RKO (cell line): Measurements from ENCODE around the gene FAM43B.
A peak's percentile ranks its signal among the peaks of the same experiment; 100 is the strongest.
"Not testable (repeated sequence)": the region's sequence is repeated elsewhere in the genome, so short reads cannot be mapped to it uniquely, and the experiment has no call there.

Source experiments
- DNase-seq: peaks from one replicate; pipeline ENCODE4 v3.0.0-alpha.2; 2016; ENCODE audit warnings: low spot score

Gene FAM43B, protein sequence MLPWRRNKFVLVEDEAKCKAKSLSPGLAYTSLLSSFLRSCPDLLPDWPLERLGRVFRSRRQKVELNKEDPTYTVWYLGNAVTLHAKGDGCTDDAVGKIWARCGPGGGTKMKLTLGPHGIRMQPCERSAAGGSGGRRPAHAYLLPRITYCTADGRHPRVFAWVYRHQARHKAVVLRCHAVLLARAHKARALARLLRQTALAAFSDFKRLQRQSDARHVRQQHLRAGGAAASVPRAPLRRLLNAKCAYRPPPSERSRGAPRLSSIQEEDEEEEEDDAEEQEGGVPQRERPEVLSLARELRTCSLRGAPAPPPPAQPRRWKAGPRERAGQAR

DNA sequence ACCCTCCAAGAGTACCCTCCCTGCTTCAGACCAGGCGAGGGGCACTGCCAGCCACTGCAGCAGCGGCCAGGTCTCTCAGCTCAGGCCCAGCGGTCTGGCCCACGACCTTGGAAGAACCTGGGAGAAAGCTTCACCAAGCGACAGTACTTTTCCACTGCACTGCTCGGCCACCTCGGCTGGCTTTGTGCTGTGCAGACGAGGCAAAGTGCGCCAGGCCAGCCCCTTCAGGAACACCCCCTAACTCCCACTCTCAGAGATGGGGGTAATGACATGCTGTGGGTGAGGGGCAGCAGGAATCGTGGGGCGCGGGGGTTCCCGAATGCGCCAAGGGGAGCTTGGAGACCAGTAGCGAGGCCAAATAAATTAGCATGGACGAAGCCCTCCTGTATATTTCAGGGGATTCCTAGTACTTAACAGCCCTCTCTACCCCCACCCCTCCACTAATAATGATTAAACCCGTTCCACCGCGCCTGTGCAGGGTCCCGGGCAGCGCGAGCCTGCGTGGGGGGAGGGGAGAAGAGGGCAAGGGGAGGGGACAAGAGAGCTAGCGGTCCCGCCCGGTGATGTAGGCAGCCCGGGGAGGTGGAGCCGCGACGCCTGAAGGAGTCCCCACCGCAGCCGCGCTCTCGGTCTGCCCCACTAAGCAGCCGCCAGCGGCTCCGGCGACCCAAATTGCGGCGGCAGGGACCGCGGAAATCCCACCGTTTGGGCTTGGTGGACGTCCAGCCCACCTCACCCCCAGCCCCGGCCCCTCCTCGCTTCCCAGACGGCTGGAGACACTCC lies at the start of gene FAM43B:
FAM43B (plus strand) TSS at position 629 of the 783 bp plus-strand sequence. CDS start 401 bp downstream, outside the sequence.
- DNase-seq = no peak

DNA sequence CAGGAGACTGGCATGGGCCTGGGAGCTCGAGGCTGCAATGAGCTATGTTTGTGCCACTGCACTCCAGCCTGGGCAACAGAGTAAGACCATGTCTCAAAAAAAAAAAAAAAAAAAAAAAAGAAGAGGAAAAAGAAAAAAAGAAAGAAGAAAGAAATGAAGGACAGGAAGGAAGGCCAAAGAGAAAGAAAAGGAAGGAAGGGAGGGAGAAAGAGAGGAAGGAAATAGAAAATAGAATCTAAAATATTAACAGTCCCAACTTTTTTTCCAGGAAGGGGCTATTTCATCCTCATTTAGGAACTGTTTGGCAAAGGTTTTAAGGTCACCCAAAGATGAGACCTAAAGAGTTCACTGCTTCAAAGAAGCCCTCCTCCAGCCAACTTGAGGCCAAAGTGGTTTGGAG lies 46.9 kb upstream of the FAM43B start:
- no peak for DNase-seq

DNA sequence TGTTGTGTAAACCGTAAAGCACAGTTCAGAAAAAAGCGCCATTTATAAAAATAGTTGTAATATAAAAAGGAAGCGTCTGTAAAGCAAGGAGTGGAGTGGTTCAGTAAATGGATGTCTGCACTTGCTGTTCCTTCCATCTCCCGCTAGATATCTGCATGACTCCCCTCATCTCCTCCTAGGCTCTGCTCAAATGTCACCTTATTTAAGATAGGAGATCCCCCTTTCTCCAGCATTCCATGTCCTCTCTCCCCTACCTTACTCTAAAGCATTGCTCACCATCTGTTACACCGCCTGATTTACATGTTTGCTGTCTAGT lies 45.2 kb upstream of the FAM43B start:
- DNase-seq = no peak

DNA sequence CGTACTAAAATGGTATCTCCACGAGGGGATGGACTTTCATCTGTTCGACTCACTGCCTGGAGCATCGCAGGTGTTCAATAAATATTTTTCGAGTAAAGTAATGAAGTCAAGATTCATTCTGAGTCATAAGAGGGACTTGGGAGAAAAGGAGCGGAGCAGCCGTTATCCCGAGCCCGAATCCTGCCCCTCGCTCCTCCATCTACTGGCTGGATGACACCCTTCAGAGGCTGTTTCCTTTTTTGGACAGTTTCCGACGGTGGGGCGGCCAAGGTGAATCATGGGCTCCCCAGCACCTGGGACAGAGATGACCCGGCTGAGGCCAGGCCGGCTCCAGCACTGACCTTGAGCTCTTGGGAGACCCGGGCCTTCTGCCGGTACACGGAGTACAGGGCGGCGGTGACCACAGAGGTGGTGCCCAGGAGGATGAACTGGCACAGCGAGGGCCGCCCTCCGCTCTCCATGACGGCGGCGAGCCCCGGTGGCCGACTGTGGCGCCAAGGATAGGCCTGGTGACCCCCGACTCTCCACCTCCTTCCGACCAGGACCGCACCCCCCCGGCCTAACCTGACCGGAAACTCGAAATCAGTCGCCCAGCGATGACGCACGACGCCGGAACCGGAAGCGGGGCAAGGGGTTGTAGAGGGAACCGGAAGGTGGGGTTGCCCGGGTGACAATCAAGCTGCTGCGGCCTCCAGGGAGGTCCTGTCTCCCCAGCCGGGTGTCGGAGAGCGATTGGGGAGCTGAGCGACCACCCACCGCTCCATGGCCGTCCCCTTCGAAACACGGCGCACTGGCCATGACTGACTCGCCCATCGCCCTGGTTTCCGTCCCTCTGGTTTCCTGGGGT lies 44.6 kb upstream of the FAM43B start, which contains the start of gene MUL1:
MUL1 (minus strand) TSS at position 588 of the 847 bp plus-strand sequence; CDS start at position 461, 127 bp downstream.
- DNase-seq = peak; percentile 95

DNA sequence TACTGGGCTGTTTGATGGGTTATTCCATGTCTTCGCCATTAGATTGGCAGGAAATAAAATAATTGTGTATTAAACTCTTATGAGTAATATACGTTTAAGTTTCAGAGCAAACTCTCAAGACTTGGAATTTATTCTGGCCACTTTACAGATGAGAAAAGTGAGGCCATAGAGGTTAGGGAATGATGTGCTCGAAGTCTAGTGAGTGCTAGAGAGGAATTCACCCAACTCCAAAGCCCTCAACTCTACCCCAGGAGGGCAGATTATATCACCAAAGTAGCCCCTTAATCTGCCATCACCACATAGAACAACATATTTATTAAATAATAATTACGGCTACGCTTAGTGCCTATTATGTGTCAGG lies 44.0 kb upstream of the FAM43B start:
- no peak for DNase-seq

GRCh38 chr1:20511518-20512428 lies 40.6 kb upstream of the FAM43B start:
- DNase-seq = no peak

- DNase-seq = not testable (repeated sequence)
These were observed 32.6 kb upstream of the FAM43B start for GRCh38 chr1:20519609-20520262.

GRCh38 chr1:20521960-20522861 lies 30.2 kb upstream of the FAM43B start:
- peak; percentile 82 for DNase-seq

GRCh38 chr1:20526267-20526666 lies 26.1 kb upstream of the FAM43B start:
- DNase-seq = no peak

DNA sequence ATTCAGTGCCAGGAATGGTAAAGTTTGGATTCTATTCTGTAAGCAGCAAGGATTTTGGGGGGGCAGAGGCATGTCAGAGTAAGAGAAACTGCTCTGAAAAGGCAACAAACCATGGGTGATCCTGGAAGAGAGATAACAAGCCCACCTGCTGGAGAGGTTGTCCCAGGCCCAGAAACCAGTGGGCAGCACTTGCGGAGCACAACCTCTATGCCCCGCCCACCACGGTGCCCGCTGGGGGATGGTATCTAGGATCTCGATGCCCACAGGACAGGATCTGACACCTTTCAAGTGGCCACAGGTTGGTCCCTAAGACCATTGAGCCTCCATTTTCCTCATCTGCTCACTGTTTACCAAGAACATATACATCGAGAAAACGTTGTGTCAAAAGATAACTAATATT lies 24.2 kb upstream of the FAM43B start:
- DNase-seq = no peak

GRCh38 chr1:20530306-20530705 lies 22.1 kb upstream of the FAM43B start:
- no peak for DNase-seq

DNA sequence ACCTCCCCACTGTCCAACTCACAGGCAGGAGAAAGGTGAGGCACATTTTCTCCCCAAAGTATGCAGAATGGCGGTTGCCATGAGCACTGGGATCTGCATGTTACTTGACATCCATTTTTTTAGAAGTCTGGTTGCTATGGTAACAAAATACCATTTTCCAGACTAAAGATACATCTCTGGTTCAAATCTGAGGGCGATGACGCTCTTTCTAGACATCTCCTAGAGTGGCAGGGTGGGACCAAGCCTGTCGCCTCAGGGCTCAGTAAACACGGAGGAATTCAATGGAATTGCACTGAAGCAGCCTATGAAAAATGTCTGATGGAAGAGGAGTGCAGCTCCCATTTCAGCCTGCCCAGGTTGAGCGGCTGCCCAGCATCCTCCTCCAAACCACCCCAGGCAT lies 21.5 kb upstream of the FAM43B start:
- DNase-seq = no peak

DNA sequence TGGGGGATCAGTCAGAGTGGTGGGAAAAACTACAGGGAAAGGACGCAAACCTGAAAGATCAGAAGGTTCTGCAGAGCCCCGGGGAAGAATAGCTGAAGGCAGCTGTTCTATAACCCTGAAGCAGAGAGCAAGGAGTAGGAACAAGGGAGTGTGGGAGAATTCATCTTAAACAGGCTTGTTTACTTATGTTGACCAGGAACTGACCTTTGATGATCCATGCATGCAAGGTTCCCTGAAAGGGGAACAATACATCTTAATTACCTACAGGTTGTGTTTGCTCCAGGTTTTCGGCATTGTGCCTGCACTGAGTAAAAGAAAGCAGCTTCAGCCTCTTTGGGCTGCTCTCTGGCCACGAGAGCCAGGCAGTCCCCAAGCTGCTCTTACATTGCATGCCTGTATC lies 18.7 kb upstream of the FAM43B start:
- DNase-seq = no peak

DNA sequence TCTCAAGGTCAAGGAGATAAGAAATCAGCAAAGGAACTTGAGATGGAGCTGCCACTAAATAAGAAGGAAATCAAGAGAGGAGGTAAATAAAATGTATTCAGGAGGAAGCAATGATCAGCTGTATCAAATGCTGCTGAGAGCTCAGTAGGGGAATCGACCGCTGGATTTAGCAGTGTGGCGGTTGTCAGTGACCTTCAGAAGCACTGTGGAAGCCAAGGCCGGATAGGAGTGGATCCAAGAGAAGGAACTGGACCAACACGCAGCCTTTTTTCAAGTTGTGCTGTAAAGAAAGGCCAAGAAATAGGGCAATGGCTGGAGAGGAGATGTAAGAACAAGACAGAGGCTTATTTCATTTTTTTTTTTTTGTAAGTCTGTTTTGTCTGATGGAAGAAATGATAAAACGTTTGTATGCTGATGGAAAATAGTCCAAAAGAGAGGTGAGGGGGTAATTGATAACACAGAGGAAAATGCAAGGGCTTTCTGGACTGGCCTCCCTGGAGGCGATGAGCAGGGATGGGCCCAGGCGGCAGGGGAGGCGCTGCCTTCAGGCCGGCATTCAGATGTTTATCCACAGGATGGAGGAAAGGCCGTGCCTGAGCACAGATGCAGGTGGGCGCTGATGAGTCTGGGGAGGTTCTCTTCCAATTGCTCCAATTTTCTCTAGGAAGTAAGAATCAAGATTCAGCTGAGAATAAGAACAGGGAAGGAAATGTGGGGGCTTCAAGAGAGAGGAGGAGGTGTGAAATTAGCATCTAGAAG lies 17.5 kb upstream of the FAM43B start:
- no peak for DNase-seq

GRCh38 chr1:20538227-20538626 lies 14.1 kb upstream of the FAM43B start:
- DNase-seq = no peak

- no peak for DNase-seq
These were observed 13.4 kb upstream of the FAM43B start for GRCh38 chr1:20538760-20539551.

GRCh38 chr1:20540281-20540680 lies 12.1 kb upstream of the FAM43B start:
- DNase-seq = no peak

- DNase-seq = no peak
These were observed 5.7 kb upstream of the FAM43B start for GRCh38 chr1:20546637-20547036.
